ENCODE measurements around the gene DCP1B. TPM values are rescaled to one million over a fixed set of nuclear protein-coding genes. Genes with fewer than 3 reads are reported as not detected.

Gene DCP1B
- total RNA-seq, 1 donor from 2014 or later, result 13.6 TPM

- DNase-seq (ENCODE audit: low spot score), result no peak
- Mint-ChIP-seq H3K27me3 (ENCODE audit: unreplicated experiment) (peaks cover 4% of the 10 kb centered on the region), H3K36me3 (ENCODE audit: low read depth, unreplicated experiment) (no peaks in the 10 kb centered on the region), H3K9me3 (ENCODE audit: unreplicated experiment) (no peaks in the 10 kb centered on the region), H3K4me1 (ENCODE audit: unreplicated experiment) (peaks cover 14% of the 10 kb centered on the region), H3K27ac (ENCODE audit: unreplicated experiment) (no peak overlapping the region), H3K4me3 (ENCODE audit: unreplicated experiment) (no peak overlapping the region)
- no peak for TF ChIP-seq CTCF (IDR thresholded peaks at IDR 0.05; ENCODE audit: unreplicated experiment)
Measured at GRCh38 chr12:2039034-2039433, 34.8 kb upstream of the DCP1B start.

DNA sequence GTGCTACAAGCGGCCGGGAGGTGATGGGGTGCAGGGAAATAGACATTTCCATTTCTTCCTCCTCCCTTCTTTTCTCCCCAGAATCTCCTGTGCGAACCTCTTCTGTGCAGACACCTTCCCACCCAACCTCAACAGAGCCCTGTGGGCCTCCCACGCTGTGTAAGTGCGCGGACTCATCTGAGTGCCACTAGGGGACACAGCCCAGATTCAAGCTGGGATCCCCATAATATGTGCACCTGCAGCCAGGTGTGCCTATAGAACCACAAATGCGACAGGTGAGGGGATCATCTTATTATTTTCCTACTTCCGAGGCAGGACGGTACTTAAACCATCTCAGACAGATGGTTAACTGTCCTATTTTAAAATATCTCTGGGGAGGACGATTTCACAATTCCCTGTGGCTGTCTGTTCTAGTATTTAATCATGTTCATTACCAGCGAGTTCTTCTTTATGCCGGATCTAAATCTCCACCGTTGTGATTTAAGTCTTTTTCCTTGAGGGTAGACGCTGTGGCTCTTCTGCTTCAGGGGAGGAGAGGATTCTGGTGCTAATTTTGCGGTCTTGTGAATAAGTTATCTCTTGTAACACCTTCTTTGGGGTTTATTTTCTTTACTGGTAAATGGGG is 31.3 kb upstream of the DCP1B start:
- peaks cover 21% of the 10 kb centered on the region for H3K4me1 Mint-ChIP-seq (ENCODE audit: unreplicated experiment)
- no peak for TF ChIP-seq CTCF (IDR thresholded peaks at IDR 0.05; ENCODE audit: unreplicated experiment)
- H3K9me3 Mint-ChIP-seq (ENCODE audit: unreplicated experiment), result no peaks in the 10 kb centered on the region
- peaks cover 9% of the 10 kb centered on the region for H3K27me3 Mint-ChIP-seq (ENCODE audit: unreplicated experiment)
- DNase-seq (ENCODE audit: low spot score), result no peak
- H3K4me3 Mint-ChIP-seq (ENCODE audit: unreplicated experiment), result no peak overlapping the region
- H3K27ac Mint-ChIP-seq (ENCODE audit: unreplicated experiment), result peak overlapping the region; percentile 39
- no peaks in the 10 kb centered on the region for H3K36me3 Mint-ChIP-seq (ENCODE audit: low read depth, unreplicated experiment)

- Mint-ChIP-seq H3K27me3 (ENCODE audit: unreplicated experiment) (peaks cover 9% of the 10 kb centered on the region), H3K27ac (ENCODE audit: unreplicated experiment) (no peak overlapping the region), H3K4me1 (ENCODE audit: unreplicated experiment) (peaks cover 26% of the 10 kb centered on the region), H3K4me3 (ENCODE audit: unreplicated experiment) (no peak overlapping the region), H3K9me3 (ENCODE audit: unreplicated experiment) (no peaks in the 10 kb centered on the region), H3K36me3 (ENCODE audit: low read depth, unreplicated experiment) (no peaks in the 10 kb centered on the region)
- peak; percentile 95 for TF ChIP-seq CTCF (IDR thresholded peaks at IDR 0.05; ENCODE audit: unreplicated experiment)
- DNase-seq (ENCODE audit: low spot score), result peak; percentile 95
Measured at GRCh38 chr12:2034633-2035430, 30.6 kb upstream of the DCP1B start.

DNA sequence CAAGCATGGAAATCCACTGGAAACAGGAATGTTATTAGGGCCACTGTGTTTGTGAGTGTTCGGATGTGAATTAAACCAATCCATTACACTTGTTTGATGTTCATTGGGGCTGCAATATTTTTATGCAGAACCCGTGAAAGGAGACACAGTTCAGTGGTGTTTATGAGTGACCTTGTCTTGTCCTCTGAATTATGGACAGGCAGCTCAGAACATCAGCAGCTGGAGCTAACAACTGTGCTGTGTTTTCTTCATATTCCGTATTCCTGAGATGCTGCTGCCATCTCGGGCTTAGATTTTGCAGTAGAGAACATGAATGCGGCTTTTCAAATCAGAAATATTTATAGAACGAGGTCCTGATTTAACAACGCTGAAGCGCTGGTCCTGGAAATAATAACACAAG is 28.2 kb upstream of the DCP1B start:
- no peak for TF ChIP-seq CTCF (IDR thresholded peaks at IDR 0.05; ENCODE audit: unreplicated experiment)
- H3K27ac Mint-ChIP-seq (ENCODE audit: unreplicated experiment), result no peak overlapping the region
- no peak overlapping the region for H3K4me3 Mint-ChIP-seq (ENCODE audit: unreplicated experiment)
- H3K36me3 Mint-ChIP-seq (ENCODE audit: low read depth, unreplicated experiment), result no peaks in the 10 kb centered on the region
- peaks cover 9% of the 10 kb centered on the region for H3K27me3 Mint-ChIP-seq (ENCODE audit: unreplicated experiment)
- peaks cover 26% of the 10 kb centered on the region for H3K4me1 Mint-ChIP-seq (ENCODE audit: unreplicated experiment)
- no peaks in the 10 kb centered on the region for H3K9me3 Mint-ChIP-seq (ENCODE audit: unreplicated experiment)
- no peak for DNase-seq (ENCODE audit: low spot score)

- Mint-ChIP-seq H3K36me3 (ENCODE audit: low read depth, unreplicated experiment) (no peaks in the 10 kb centered on the region), H3K9me3 (ENCODE audit: unreplicated experiment) (no peaks in the 10 kb centered on the region), H3K27me3 (ENCODE audit: unreplicated experiment) (peaks cover 4% of the 10 kb centered on the region), H3K4me1 (ENCODE audit: unreplicated experiment) (peaks cover 19% of the 10 kb centered on the region), H3K27ac (ENCODE audit: unreplicated experiment) (no peak overlapping the region), H3K4me3 (ENCODE audit: unreplicated experiment) (no peak overlapping the region)
- no peak for DNase-seq (ENCODE audit: low spot score)
- no peak for TF ChIP-seq CTCF (IDR thresholded peaks at IDR 0.05; ENCODE audit: unreplicated experiment)
Measured at GRCh38 chr12:2029851-2030250, 25.6 kb upstream of the DCP1B start.
